Effector memory CD4-positive, alpha-beta T cell (primary cell): ENCODE results near the gene COL4A5.

ENCODE experiments used
- DNase-seq, 3 donors: peaks; one replicate each; pipeline ENCODE4 v3.0.0-alpha.2; 2020
- H3K27ac ChIP-seq: 2 replicates; pipeline ENCODE4 v1.7.0; 2013; ENCODE audit warnings: mild to moderate bottlenecking, low read length, moderate library complexity; ENCODE audit not compliant: insufficient read depth, poor library complexity, severe bottlenecking
- H3K27me3 ChIP-seq: replicated peaks from 2 replicates; pipeline ENCODE4 v1.7.0; 2013; ENCODE audit warnings: mild to moderate bottlenecking, low read length; ENCODE audit not compliant: insufficient read depth, control insufficient read depth, poor library complexity, severe bottlenecking
- H3K36me3 ChIP-seq: 2 replicates; pipeline ENCODE4 v1.7.0; 2013; ENCODE audit warnings: mild to moderate bottlenecking, low read length, moderate library complexity; ENCODE audit not compliant: control insufficient read depth, insufficient read depth
- H3K4me1 ChIP-seq: 2 replicates; pipeline ENCODE4 v1.7.0; 2013; ENCODE audit warnings: low read length, mild to moderate bottlenecking; ENCODE audit not compliant: control insufficient read depth, insufficient read depth, poor library complexity, severe bottlenecking
- H3K4me3 ChIP-seq: 2 replicates; pipeline ENCODE4 v1.7.0; 2013; ENCODE audit warnings: low read length, low read depth, mild to moderate bottlenecking; ENCODE audit not compliant: insufficient read depth, poor library complexity, severe bottlenecking
- H3K9me3 ChIP-seq: 2 replicates; pipeline ENCODE4 v1.7.0; 2013; ENCODE audit warnings: mild to moderate bottlenecking, low read length, moderate library complexity; ENCODE audit not compliant: control insufficient read depth

The COL4A5 gene

DNA sequence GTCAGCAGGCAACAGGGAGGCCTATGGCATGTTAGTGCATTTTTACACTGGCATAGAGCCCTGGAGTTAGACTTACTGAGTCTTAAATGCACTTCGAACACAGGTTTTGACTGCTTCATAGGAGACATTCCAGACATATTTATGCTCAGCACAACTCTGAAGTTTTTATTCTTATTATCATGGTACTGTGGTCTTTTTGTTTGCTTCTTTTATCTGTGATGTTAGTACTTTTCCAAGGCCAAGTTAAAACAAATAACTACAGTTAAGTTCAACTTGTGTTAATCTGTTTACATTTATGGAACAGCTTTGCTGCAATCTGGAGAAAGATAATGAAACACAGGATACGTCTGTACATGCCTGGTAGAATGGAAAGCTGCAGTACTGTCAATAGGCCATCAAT lies 76.5 kb downstream of the COL4A5 start:
- Histone ChIP-seq H3K27me3 (no peaks in the 10 kb centered on the region), H3K4me1 (no peaks in the 10 kb centered on the region), H3K4me3 (no peak overlapping the region), H3K27ac (no peak overlapping the region), H3K36me3 (no peaks in the 10 kb centered on the region), H3K9me3 (no peaks in the 10 kb centered on the region)
- DNase-seq = no peak

DNA sequence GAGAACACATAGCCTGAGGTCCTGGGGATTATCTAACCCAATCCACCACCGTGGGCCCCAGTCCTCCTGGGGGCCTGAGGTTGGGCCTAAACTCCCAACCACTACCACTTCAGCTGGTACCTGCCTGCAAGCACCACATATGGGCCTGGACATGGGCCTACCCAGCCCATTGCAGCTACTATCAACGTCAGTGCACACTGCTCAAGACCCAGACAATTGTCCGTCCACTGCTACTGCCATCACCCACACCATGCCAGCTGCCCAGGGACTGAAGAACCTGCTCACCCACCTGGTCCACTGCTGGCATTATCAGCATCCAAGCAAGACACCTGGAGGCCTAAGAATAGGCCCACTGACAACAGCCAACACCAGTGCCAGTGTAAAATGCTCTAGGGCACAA lies 88.1 kb downstream of the COL4A5 start:
- no peaks in the 10 kb centered on the region for H3K4me1 ChIP-seq
- no peak overlapping the region for H3K27ac ChIP-seq
- H3K36me3 ChIP-seq = no peaks in the 10 kb centered on the region
- no peaks in the 10 kb centered on the region for H3K9me3 ChIP-seq
- H3K4me3 ChIP-seq = no peak overlapping the region
- DNase-seq = no peak
- no peaks in the 10 kb centered on the region for H3K27me3 ChIP-seq

DNA sequence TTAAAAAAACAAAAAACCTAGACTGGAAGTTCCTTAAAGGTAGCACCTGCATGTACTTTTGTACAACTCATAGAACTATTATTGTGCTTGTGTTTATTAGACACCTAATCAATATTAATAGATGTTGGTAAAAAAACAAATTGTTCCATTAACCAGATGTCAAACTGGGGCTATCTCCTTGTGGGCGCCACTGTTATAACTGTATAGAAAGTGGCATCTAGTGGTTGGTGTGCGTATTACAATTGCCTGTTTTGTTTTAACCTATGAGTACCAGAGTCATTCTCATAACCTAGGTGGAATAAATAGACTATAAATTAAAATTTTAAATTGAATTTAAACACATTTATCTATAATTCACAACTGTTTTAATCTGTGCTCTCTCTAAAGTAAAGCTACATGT lies 97.4 kb downstream of the COL4A5 start:
- Histone ChIP-seq H3K9me3 (no peaks in the 10 kb centered on the region), H3K27me3 (no peaks in the 10 kb centered on the region), H3K36me3 (no peaks in the 10 kb centered on the region), H3K4me3 (no peak overlapping the region), H3K4me1 (no peaks in the 10 kb centered on the region), H3K27ac (no peak overlapping the region)
- no peak for DNase-seq

DNA sequence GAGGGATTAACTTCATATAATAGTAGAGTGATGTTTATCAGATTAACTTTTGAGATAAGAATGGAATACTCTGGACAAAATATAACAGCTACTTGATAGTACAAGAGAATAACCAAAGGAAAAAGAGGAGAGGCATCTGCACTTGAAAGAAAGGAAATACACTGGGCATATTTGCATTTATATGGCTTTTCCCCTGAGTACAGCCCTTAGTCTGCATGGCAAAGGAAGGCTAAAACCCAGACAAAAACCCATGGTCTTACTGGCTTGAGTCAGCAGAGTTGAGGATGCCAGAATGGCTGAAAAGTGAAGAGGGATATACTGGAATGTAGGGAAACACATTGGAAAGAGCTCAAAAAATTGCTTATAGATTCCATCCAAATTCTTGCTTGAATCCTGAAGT lies 101.6 kb downstream of the COL4A5 start:
- no peaks in the 10 kb centered on the region for H3K36me3 ChIP-seq
- H3K4me1 ChIP-seq = no peaks in the 10 kb centered on the region
- DNase-seq = no peak
- no peaks in the 10 kb centered on the region for H3K9me3 ChIP-seq
- no peak overlapping the region for H3K4me3 ChIP-seq
- no peaks in the 10 kb centered on the region for H3K27me3 ChIP-seq
- H3K27ac ChIP-seq = no peak overlapping the region

- Histone ChIP-seq H3K4me1 (no peaks in the 10 kb centered on the region), H3K36me3 (no peaks in the 10 kb centered on the region), H3K27me3 (no peaks in the 10 kb centered on the region), H3K27ac (no peak overlapping the region), H3K4me3 (no peak overlapping the region), H3K9me3 (no peaks in the 10 kb centered on the region)
- no peak for DNase-seq
Measured at GRCh38 chrX:108557580-108557979, 117.9 kb downstream of the COL4A5 start.

DNA sequence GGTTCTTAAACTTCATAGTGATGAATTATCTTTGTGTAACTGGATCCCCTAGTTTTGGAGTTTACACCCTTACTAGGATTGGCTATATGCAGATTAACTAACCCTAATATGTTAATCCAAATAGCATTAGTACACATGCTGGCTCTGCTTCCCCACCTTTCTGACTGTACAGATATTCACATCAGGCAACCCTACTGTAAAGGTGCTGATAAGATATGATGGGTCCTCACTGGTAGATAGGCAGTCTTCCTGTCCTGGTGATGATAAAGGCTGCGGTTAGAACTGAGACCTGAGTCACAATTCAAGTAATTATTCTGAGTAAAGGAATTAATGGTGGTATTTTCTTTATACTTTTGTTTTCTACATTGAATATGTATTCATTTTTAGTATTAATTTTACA lies 118.6 kb downstream of the COL4A5 start:
- no peak overlapping the region for H3K27ac ChIP-seq
- no peak for DNase-seq
- H3K4me1 ChIP-seq = no peaks in the 10 kb centered on the region
- no peaks in the 10 kb centered on the region for H3K27me3 ChIP-seq
- no peaks in the 10 kb centered on the region for H3K9me3 ChIP-seq
- no peak overlapping the region for H3K4me3 ChIP-seq
- H3K36me3 ChIP-seq = no peaks in the 10 kb centered on the region

- Histone ChIP-seq H3K4me1 (no peaks in the 10 kb centered on the region), H3K4me3 (no peak overlapping the region), H3K9me3 (no peaks in the 10 kb centered on the region), H3K27ac (no peak overlapping the region), H3K36me3 (no peaks in the 10 kb centered on the region), H3K27me3 (no peaks in the 10 kb centered on the region)
- no peak for DNase-seq
Measured at GRCh38 chrX:108573136-108573535, 133.5 kb downstream of the COL4A5 start.

DNA sequence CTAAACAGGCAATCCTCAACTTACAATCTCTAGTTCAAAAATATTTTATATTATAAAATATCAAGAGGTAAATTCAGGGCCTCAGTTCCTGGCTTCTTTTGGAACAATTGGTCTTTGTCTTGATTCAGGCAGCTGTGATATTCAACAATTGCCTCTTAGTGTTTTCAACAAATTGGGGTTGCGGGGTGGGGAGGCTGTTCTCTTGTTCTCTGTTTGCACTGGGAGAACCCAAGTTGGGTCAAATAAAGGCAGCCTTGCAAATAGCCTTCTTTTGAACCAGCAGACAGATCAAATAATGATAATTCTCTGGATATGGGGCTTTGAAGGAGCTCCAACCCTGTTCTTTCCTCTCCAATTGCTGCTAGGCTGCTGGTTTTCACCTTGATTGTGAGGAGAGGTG lies 142.5 kb downstream of the COL4A5 start:
- DNase-seq = no peak
- Histone ChIP-seq H3K27ac (no peak overlapping the region), H3K4me3 (no peak overlapping the region), H3K9me3 (no peaks in the 10 kb centered on the region), H3K27me3 (no peaks in the 10 kb centered on the region), H3K36me3 (no peaks in the 10 kb centered on the region), H3K4me1 (no peaks in the 10 kb centered on the region)

GRCh38 chrX:108584617-108585211 lies 145.1 kb downstream of the COL4A5 start:
- H3K36me3 ChIP-seq = no peaks in the 10 kb centered on the region
- H3K4me3 ChIP-seq = no peak overlapping the region
- H3K4me1 ChIP-seq = no peaks in the 10 kb centered on the region
- H3K27me3 ChIP-seq = no peaks in the 10 kb centered on the region
- H3K9me3 ChIP-seq = no peaks in the 10 kb centered on the region
- DNase-seq = no peak
- H3K27ac ChIP-seq = no peak overlapping the region

DNA sequence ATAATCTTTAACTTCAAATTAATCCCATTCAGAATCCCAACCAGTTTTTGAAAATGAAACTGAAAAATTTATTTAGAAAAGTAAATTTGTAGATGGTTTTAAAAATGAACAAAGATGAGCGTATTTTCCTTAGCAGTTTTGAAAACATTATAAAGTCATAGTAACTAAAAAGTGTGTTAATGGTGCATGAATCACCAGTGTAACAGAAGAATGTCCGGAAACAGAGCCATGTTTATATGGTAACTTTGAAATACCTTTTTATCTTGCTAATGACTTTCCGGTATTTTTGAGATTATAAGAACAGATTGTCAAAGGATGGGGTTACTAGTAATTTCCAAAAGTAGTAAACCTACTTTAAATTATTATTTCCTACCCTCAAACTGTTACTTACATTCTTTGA lies 150.9 kb downstream of the COL4A5 start:
- H3K4me3 ChIP-seq = no peak overlapping the region
- H3K27ac ChIP-seq = no peak overlapping the region
- no peaks in the 10 kb centered on the region for H3K9me3 ChIP-seq
- H3K4me1 ChIP-seq = no peaks in the 10 kb centered on the region
- H3K36me3 ChIP-seq = no peaks in the 10 kb centered on the region
- no peaks in the 10 kb centered on the region for H3K27me3 ChIP-seq
- no peak for DNase-seq

DNA sequence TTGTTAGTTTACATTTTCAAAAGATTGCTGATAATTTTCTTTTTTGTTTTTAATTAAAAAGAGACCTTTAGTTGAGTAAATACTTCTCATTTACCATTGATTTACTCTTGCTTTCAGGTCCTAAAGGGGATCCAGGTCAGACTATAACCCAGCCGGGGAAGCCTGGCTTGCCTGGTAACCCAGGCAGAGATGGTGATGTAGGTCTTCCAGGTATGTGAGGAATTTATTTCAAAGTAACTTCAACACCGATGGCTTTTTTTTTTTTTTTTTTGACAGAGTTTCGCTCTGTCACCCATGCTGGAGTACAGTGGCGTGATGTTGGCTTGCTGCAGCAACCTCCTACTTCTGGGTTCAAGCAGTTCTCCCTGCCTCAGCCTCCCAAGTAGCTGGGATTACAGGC lies 161.6 kb downstream of the COL4A5 start:
- no peak for DNase-seq
- Histone ChIP-seq H3K4me1 (no peaks in the 10 kb centered on the region), H3K36me3 (no peaks in the 10 kb centered on the region), H3K27ac (no peak overlapping the region), H3K9me3 (no peaks in the 10 kb centered on the region), H3K27me3 (no peaks in the 10 kb centered on the region), H3K4me3 (no peak overlapping the region)
